Prostate gland (tissue), 2 donors: Measurements from ENCODE around the gene ZFAND2A.

Source experiments
- CTCF ChIP-seq, 4 experiments: fragments of 200-600 bp in 2 of 4; fragments of 450-650 bp in 2 of 4; sonication (generic) in 2 of 4; IDR thresholded peaks; 1 replicate in 3 of 4; 2 replicates in 1 of 4; pipeline ENCODE4 v1.5.1; 2016 to 2019; ENCODE audit warnings: antibody characterized with exemption in 4 of 4, mild to moderate bottlenecking in 2 of 4, moderate library complexity in 2 of 4
- POLR2A ChIP-seq: fragments of 450-650 bp; IDR thresholded peaks from one replicate; pipeline ENCODE4 v1.6.1; 2016; ENCODE audit warnings: antibody characterized with exemption, mild to moderate bottlenecking

GRCh38 chr7:1119201-1119600 lies 40.8 kb downstream of the ZFAND2A start:
- TF ChIP-seq CTCF (IDR thresholded peaks at IDR 0.05): no peak
- TF ChIP-seq POLR2A: no peak
